ENCODE data around the gene RAB13. TPM values are rescaled to one million over a fixed set of nuclear protein-coding genes. Genes with fewer than 3 reads are reported as not detected.

Gene RAB13
- total and polyA plus RNA-seq, 3 experiments from 2014 or later, result 9.0 to 9.5 TPM; not detected in 1

DNA sequence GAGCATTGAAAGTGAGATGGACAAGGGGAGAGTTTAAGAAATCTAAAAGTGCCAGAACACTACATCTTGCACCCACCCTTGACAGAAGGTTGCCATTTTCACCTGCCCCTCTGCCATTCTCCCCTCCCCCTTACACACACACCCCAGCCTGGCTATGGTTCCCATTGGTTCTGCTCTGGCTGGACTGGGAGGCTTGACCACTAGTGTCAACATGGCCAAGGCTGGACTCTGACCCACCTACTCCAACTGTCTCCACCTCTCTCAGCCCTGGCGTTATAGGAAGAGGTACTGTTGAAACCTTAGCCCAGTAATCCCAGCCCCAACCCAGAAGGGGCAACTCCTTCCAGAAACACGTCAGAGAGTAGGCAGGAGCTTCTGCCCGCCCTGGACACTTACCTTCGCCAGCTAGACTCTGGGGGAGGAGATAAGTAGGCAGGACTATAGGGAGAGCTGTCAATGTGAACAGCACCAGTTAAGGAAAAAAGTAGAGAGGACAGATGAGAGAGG lies 32.2 kb downstream of the RAB13 start:
- peaks cover 40% of the 10 kb centered on the region for H3K4me1 ChIP-seq (ENCODE audit: insufficient read depth, low read length)
- peak overlapping the region in 5 of 7 donors; percentile 2 to 73 (median 36) for H3K4me3 Mint-ChIP-seq
- no peaks in the 10 kb centered on the region for H3K9me3 ChIP-seq (ENCODE audit: low read length)
- H3K4me1 Mint-ChIP-seq, result peaks cover 36 to 48% (median 40%) of the 10 kb centered on the region in 3 donors
- H3K4me3 ChIP-seq (ENCODE audit: low read length), result no peak overlapping the region
- no peaks in the 10 kb centered on the region for H3K27me3 ChIP-seq (ENCODE audit: insufficient read depth, low read length, poor library complexity, severe bottlenecking)
- DNase-seq, result no peak
- peaks cover 4 to 69% (median 23%) of the 10 kb centered on the region in 3 donors for H3K36me3 Mint-ChIP-seq
- no peaks in the 10 kb centered on the region for H3K27me3 Mint-ChIP-seq
- peaks cover 45% of the 10 kb centered on the region for H3K36me3 ChIP-seq (ENCODE audit: insufficient read depth, low read length)
- no peaks in the 10 kb centered on the region for H3K9me3 Mint-ChIP-seq
- H3K27ac Mint-ChIP-seq, result peak overlapping the region in 7 of 8 donors; percentile 20 to 81 (median 52)
- no peak overlapping the region for H3K27ac ChIP-seq (ENCODE audit: low read depth, low read length)
- ChIA-PET POLR2A (no interaction called here), CTCF (interaction anchor here (0.9 kb wide), 1 partner anchor 9 kb away, joined by 3 read pairs; no protein-coding TSS in a partner anchor)

DNA sequence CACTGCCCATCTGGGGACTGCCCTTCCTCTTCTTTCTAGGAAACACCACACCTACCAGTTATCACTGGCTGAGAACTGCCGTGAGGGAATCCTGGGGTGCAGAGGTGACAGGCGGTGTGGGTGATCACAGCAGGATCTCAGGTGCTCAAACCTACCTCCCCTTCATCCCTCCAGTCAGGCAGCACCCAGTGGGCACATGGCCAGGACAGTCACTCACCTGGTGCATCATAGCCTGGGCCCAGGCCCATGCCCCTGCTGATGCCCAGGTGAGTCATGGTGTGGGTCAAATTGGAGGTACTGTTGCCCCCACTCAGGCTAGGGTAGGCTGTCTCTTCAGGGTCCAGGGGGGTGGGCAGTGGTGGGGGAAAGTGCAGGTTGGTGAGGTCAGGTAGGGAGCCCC lies 34.3 kb downstream of the RAB13 start:
- Histone ChIP-seq H3K4me1 (ENCODE audit: insufficient read depth, low read length) (peaks cover 33% of the 10 kb centered on the region), H3K27ac (ENCODE audit: low read depth, low read length) (no peak overlapping the region), H3K36me3 (ENCODE audit: insufficient read depth, low read length) (peaks cover 58% of the 10 kb centered on the region), H3K9me3 (ENCODE audit: low read length) (no peaks in the 10 kb centered on the region), H3K4me3 (ENCODE audit: low read length) (no peak overlapping the region), H3K27me3 (ENCODE audit: insufficient read depth, low read length, poor library complexity, severe bottlenecking) (no peaks in the 10 kb centered on the region)
- Mint-ChIP-seq H3K27ac (peak overlapping the region in 3 of 8 donors; percentile 45 to 69 (median 54)), H3K9me3 (no peaks in the 10 kb centered on the region), H3K4me1 (peaks cover 25 to 38% (median 27%) of the 10 kb centered on the region in 3 donors), H3K4me3 (no peak overlapping the region), H3K27me3 (no peaks in the 10 kb centered on the region), H3K36me3 (peaks cover 4 to 75% (median 27%) of the 10 kb centered on the region in 3 donors)
- CTCF ChIA-PET, result no interaction called here
- POLR2A ChIA-PET, result no interaction called here
- DNase-seq, result no peak

- H3K4me1 Mint-ChIP-seq, result peaks cover 21 to 34% (median 21%) of the 10 kb centered on the region in 3 donors
- peaks cover 4 to 76% (median 27%) of the 10 kb centered on the region in 3 donors for H3K36me3 Mint-ChIP-seq
- no peaks in the 10 kb centered on the region for H3K27me3 Mint-ChIP-seq
- H3K4me3 Mint-ChIP-seq, result peak overlapping the region in 1 of 7 donors; percentile 12
- H3K9me3 Mint-ChIP-seq, result no peaks in the 10 kb centered on the region
- peak overlapping the region in 1 of 8 donors; percentile 8 for H3K27ac Mint-ChIP-seq
- Histone ChIP-seq H3K4me1 (ENCODE audit: insufficient read depth, low read length) (peaks cover 29% of the 10 kb centered on the region), H3K27me3 (ENCODE audit: insufficient read depth, low read length, poor library complexity, severe bottlenecking) (no peaks in the 10 kb centered on the region), H3K4me3 (ENCODE audit: low read length) (no peak overlapping the region), H3K27ac (ENCODE audit: low read depth, low read length) (no peak overlapping the region), H3K36me3 (ENCODE audit: insufficient read depth, low read length) (peaks cover 58% of the 10 kb centered on the region), H3K9me3 (ENCODE audit: low read length) (no peaks in the 10 kb centered on the region)
- POLR2A ChIA-PET, result no interaction called here
- no peak for DNase-seq
- CTCF ChIA-PET, result interaction anchor here (1.5 kb wide), 1 partner anchor 10 kb away, joined by 4 read pairs; no protein-coding TSS in a partner anchor
Observed at GRCh38 chr1:153951183-153951582, 35.0 kb downstream of the RAB13 start.

GRCh38 chr1:153946622-153947241 lies 39.4 kb downstream of the RAB13 start, which contains the start of gene DENND4B:
Gene DENND4B (minus strand): TSS chr1:153946718. CDS start chr1:153944374, 2,344 bp downstream.
- ChIA-PET POLR2A (interaction anchor here (0.6 to 4.1 kb wide), 11 partner anchors 11 to 160 kb away, joined by 3 to 56 read pairs (median 20); partner anchors contain the start of genes CREB3L4, CRTC2, GATAD2B and JTB), CTCF (interaction anchor here (0.6 to 6.0 kb wide), 29 partner anchors 9 to 1226 kb away, joined by 3 to 58 read pairs (median 4); partner anchors contain the start of genes CREB3L4, CRTC2, GATAD2B and JTB)
- peak; percentile 60 to 82 (median 71) for DNase-seq
- Mint-ChIP-seq H3K4me1 (peaks cover 30 to 42% (median 37%) of the 10 kb centered on the region in 3 donors), H3K9me3 (no peaks in the 10 kb centered on the region), H3K4me3 (peak within 1 kb of the TSS; percentile 94 to 99 (median 98)), H3K27me3 (peaks cover 0 to 4% of the 10 kb centered on the region in 2 donors), H3K27ac (peak within 1 kb of the TSS; percentile 93 to 100 (median 98)), H3K36me3 (peaks cover 0 to 84% (median 14%) of the 10 kb centered on the region in 3 donors)
- Histone ChIP-seq H3K4me3 (ENCODE audit: low read length) (peak within 1 kb of the TSS; percentile 83), H3K27me3 (ENCODE audit: insufficient read depth, low read length, poor library complexity, severe bottlenecking) (no peaks in the 10 kb centered on the region), H3K9me3 (ENCODE audit: low read length) (no peaks in the 10 kb centered on the region), H3K36me3 (ENCODE audit: insufficient read depth, low read length) (peaks cover 44% of the 10 kb centered on the region), H3K27ac (ENCODE audit: low read depth, low read length) (peak within 1 kb of the TSS; percentile 91), H3K4me1 (ENCODE audit: insufficient read depth, low read length) (peaks cover 31% of the 10 kb centered on the region)

DNA sequence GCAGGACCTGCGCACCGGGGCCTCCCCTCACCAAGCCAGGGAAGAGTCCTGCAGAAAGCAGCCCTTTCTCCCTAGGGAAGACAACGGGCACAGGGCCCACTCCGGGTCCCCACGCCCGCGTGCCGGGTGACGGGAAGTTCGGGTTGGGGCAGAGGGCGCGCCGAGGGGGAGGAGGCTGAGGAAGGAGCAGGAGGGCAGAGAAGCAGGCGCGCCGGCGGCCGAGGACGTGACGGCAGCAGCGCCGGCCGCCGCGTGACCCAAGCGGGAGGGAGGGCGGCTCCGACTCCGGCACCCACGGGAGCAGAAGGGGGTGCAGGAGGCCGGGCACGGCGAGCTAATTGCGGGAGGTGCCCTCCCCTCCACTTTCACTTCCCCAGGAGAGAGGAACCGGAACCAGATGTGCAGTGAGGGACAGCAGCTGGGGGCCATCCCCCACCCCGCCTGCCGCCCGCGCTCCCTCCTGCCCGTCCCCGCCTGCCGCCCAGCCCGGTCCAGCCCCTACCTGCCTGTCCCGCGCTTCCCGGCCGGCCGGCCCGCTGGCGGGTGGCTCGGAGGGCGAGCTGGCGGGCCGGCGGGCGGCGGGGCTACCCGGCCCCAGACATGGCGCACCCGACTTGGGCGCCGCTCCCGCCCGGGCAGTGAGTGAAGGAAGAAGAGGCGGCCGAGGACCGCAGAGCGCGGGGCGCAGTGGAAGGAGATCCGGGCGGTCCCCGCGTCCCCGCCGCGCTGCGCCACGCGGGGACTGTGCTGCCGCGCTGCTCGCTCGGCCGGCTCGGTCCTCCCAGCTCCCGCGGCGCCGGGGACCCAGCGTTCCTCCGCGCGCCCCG lies 40.1 kb downstream of the RAB13 start:
- peak overlapping the region; percentile 93 to 100 (median 98) for H3K27ac Mint-ChIP-seq
- Histone ChIP-seq H3K27me3 (ENCODE audit: insufficient read depth, low read length, poor library complexity, severe bottlenecking) (no peaks in the 10 kb centered on the region), H3K4me1 (ENCODE audit: insufficient read depth, low read length) (peaks cover 31% of the 10 kb centered on the region), H3K36me3 (ENCODE audit: insufficient read depth, low read length) (peaks cover 41% of the 10 kb centered on the region), H3K4me3 (ENCODE audit: low read length) (peak overlapping the region; percentile 83), H3K9me3 (ENCODE audit: low read length) (no peaks in the 10 kb centered on the region), H3K27ac (ENCODE audit: low read depth, low read length) (peak overlapping the region; percentile 91)
- H3K4me3 Mint-ChIP-seq, result peak overlapping the region; percentile 94 to 99 (median 98)
- CTCF ChIA-PET, result interaction anchor here (0.6 to 6.0 kb wide), 30 partner anchors 8 to 1226 kb away, joined by 3 to 58 read pairs (median 4); partner anchors contain the start of genes CREB3L4, CRTC2, GATAD2B and JTB
- peak; percentile 72 to 82 (median 77) for DNase-seq
- POLR2A ChIA-PET, result interaction anchor here (0.6 to 4.1 kb wide), 16 partner anchors 11 to 274 kb away, joined by 3 to 56 read pairs (median 6); partner anchors contain the start of genes CREB3L4, CRTC2, GATAD2B and JTB
- H3K36me3 Mint-ChIP-seq, result peaks cover 0 to 82% (median 13%) of the 10 kb centered on the region in 3 donors
- H3K27me3 Mint-ChIP-seq, result peaks cover 0 to 4% of the 10 kb centered on the region in 2 donors
- no peaks in the 10 kb centered on the region for H3K9me3 Mint-ChIP-seq
- H3K4me1 Mint-ChIP-seq, result peaks cover 30 to 48% (median 42%) of the 10 kb centered on the region in 3 donors

DNA sequence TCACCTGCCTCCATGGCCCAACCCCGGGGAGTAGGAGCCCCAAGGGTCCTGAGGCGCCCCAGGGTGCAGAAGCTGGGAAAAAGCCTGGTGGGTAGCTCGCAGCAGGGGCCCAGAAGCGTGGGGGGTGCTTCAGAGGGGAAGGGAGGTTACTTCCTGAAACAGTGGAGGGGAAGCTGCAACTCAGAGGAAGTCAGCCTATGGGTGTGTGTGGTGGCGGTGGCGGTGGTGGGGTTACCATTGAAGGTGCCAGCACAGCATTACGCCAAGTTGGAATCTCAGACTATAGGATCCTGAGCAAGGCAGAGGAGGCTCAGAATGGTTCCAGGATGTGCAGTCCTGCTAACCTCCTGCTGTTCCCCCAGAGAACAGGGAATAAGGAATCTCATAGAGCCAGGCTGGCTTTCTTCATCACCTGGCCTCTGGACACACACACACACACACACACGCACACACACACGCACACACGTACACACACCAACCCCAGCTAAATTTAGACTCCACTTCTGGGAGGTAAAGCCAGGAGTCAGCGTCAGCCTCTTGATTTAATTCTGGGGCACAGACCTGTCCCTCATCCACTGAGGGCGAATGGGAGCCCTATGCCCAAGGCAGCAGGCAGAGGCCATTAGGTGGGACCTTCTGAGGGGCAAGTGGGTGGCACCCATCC lies 40.9 kb downstream of the RAB13 start:
- Mint-ChIP-seq H3K27ac (peak overlapping the region; percentile 93 to 100 (median 98)), H3K4me1 (peaks cover 32 to 53% (median 42%) of the 10 kb centered on the region in 3 donors), H3K9me3 (no peaks in the 10 kb centered on the region), H3K27me3 (peaks cover 0 to 6% of the 10 kb centered on the region in 2 donors), H3K4me3 (peak overlapping the region; percentile 94 to 99 (median 98)), H3K36me3 (peaks cover 0 to 82% (median 11%) of the 10 kb centered on the region in 3 donors)
- peak overlapping the region; percentile 83 for H3K4me3 ChIP-seq (ENCODE audit: low read length)
- peaks cover 31% of the 10 kb centered on the region for H3K4me1 ChIP-seq (ENCODE audit: insufficient read depth, low read length)
- ChIA-PET POLR2A (interaction anchor here (0.5 to 4.1 kb wide), 19 partner anchors 12 to 275 kb away, joined by 3 to 56 read pairs (median 5); partner anchors contain the start of genes CREB3L4, CRTC2, GATAD2B and JTB), CTCF (interaction anchor here (0.6 to 6.0 kb wide), 16 partner anchors 9 to 178 kb away, joined by 3 to 58 read pairs (median 8); partner anchors contain the start of genes CREB3L4, CRTC2, GATAD2B and JTB)
- H3K27ac ChIP-seq (ENCODE audit: low read depth, low read length), result peak overlapping the region; percentile 91
- no peaks in the 10 kb centered on the region for H3K27me3 ChIP-seq (ENCODE audit: insufficient read depth, low read length, poor library complexity, severe bottlenecking)
- H3K9me3 ChIP-seq (ENCODE audit: low read length), result no peaks in the 10 kb centered on the region
- H3K36me3 ChIP-seq (ENCODE audit: insufficient read depth, low read length), result peaks cover 41% of the 10 kb centered on the region
- peak; percentile 80 to 92 (median 88) for DNase-seq

- Mint-ChIP-seq H3K27ac (peak overlapping the region; percentile 93 to 100 (median 98)), H3K9me3 (no peaks in the 10 kb centered on the region), H3K27me3 (peaks cover 0 to 8% of the 10 kb centered on the region in 2 donors), H3K36me3 (peaks cover 0 to 82% (median 12%) of the 10 kb centered on the region in 3 donors), H3K4me1 (peaks cover 32 to 58% (median 45%) of the 10 kb centered on the region in 3 donors), H3K4me3 (peak overlapping the region; percentile 94 to 99 (median 98))
- CTCF ChIA-PET, result interaction anchor here (0.6 to 6.0 kb wide), 14 partner anchors 10 to 177 kb away, joined by 3 to 58 read pairs (median 8); partner anchors contain the start of genes CREB3L4, CRTC2, GATAD2B and JTB
- Histone ChIP-seq H3K4me3 (ENCODE audit: low read length) (peak overlapping the region; percentile 83), H3K4me1 (ENCODE audit: insufficient read depth, low read length) (peaks cover 31% of the 10 kb centered on the region), H3K9me3 (ENCODE audit: low read length) (no peaks in the 10 kb centered on the region), H3K27me3 (ENCODE audit: insufficient read depth, low read length, poor library complexity, severe bottlenecking) (no peaks in the 10 kb centered on the region), H3K36me3 (ENCODE audit: insufficient read depth, low read length) (peaks cover 43% of the 10 kb centered on the region), H3K27ac (ENCODE audit: low read depth, low read length) (peak overlapping the region; percentile 91)
- POLR2A ChIA-PET, result interaction anchor here (0.5 to 4.1 kb wide), 18 partner anchors 13 to 276 kb away, joined by 3 to 56 read pairs (median 6); partner anchors contain the start of genes CREB3L4, CRTC2, GATAD2B and JTB
- DNase-seq, result no peak
Observed at GRCh38 chr1:153944827-153945117, 41.4 kb downstream of the RAB13 start.
